ENCODE measurements around the gene RPL9.

DNA sequence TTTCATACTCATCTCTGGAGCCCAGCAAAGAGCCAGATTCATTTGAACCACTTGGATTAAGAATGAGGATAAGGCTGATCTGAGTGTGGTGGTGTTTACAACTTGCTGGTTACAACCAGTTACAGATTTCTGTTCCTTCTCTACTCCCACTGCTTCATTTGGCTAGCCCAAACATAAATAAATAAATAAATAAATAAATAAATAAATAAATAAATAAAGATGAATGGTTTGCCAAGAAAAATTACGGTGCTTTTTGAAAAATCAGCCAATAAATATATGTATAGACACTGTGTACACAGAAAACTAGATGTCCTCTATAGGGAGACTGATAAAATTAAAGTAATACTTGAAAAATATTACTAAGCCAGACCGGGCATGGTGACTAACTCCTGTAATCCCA, 17.1 kb downstream of the RPL9 start:
- TF ChIP-seq, protein P1, sequence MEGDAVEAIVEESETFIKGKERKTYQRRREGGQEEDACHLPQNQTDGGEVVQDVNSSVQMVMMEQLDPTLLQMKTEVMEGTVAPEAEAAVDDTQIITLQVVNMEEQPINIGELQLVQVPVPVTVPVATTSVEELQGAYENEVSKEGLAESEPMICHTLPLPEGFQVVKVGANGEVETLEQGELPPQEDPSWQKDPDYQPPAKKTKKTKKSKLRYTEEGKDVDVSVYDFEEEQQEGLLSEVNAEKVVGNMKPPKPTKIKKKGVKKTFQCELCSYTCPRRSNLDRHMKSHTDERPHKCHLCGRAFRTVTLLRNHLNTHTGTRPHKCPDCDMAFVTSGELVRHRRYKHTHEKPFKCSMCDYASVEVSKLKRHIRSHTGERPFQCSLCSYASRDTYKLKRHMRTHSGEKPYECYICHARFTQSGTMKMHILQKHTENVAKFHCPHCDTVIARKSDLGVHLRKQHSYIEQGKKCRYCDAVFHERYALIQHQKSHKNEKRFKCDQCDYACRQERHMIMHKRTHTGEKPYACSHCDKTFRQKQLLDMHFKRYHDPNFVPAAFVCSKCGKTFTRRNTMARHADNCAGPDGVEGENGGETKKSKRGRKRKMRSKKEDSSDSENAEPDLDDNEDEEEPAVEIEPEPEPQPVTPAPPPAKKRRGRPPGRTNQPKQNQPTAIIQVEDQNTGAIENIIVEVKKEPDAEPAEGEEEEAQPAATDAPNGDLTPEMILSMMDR (IDR thresholded peaks at IDR 0.05; ENCODE audit: low read depth, low read length) = no peak
- no peak for TF ChIP-seq MYC (IDR thresholded peaks at IDR 0.05; ENCODE audit: low read depth, low read length)
